Measurements from ENCODE around the gene ANGEL1.
A peak's percentile ranks its signal among the peaks of the same experiment; 100 is the strongest.

ANGEL1 gene

GRCh38 chr14:76814726-76815645 lies 2.3 kb upstream of the ANGEL1 start:
- Histone ChIP-seq H3K27me3 (replicated peaks; ENCODE audit: control insufficient read depth, insufficient read depth, low read length) (no peaks in the 10 kb centered on the region), H3K4me3 (replicated peaks; ENCODE audit: low read depth, low read length) (no peak overlapping the region), H3K36me3 (ENCODE audit: control insufficient read depth, insufficient read depth, low read length) (no peaks in the 10 kb centered on the region)
- TF ChIP-seq CTCF (IDR thresholded peaks at IDR 0.05; ENCODE audit: insufficient read depth, low read length, poor library complexity, severe bottlenecking), result no peak
- no peak for DNase-seq (ENCODE audit: extremely low read depth, insufficient read length)

GRCh38 chr14:76812093-76812421 lies 625 bp downstream of the ANGEL1 start:
- Histone ChIP-seq H3K27me3 (replicated peaks; ENCODE audit: control insufficient read depth, insufficient read depth, low read length) (no peaks in the 10 kb centered on the region), H3K4me3 (replicated peaks; ENCODE audit: low read depth, low read length) (peak overlapping the region; percentile 85), H3K36me3 (ENCODE audit: control insufficient read depth, insufficient read depth, low read length) (peaks cover 7% of the 10 kb centered on the region)
- no peak for DNase-seq (ENCODE audit: extremely low read depth, insufficient read length)
- no peak for TF ChIP-seq CTCF (IDR thresholded peaks at IDR 0.05; ENCODE audit: insufficient read depth, low read length, poor library complexity, severe bottlenecking)

- DNase-seq (ENCODE audit: extremely low read depth, insufficient read length), result no peak
- H3K4me3 ChIP-seq (replicated peaks; ENCODE audit: low read depth, low read length), result peak overlapping the region; percentile 85
- no peak for TF ChIP-seq CTCF (IDR thresholded peaks at IDR 0.05; ENCODE audit: insufficient read depth, low read length, poor library complexity, severe bottlenecking)
- peaks cover 7% of the 10 kb centered on the region for H3K36me3 ChIP-seq (ENCODE audit: control insufficient read depth, insufficient read depth, low read length)
- H3K27me3 ChIP-seq (replicated peaks; ENCODE audit: control insufficient read depth, insufficient read depth, low read length), result no peaks in the 10 kb centered on the region
Measured at GRCh38 chr14:76811561-76811960, 1.1 kb downstream of the ANGEL1 start.

GRCh38 chr14:76810953-76811400 lies 1.7 kb downstream of the ANGEL1 start:
- DNase-seq (ENCODE audit: extremely low read depth, insufficient read length), result no peak
- peak; percentile 58 for TF ChIP-seq CTCF (IDR thresholded peaks at IDR 0.05; ENCODE audit: insufficient read depth, low read length, poor library complexity, severe bottlenecking)
- H3K4me3 ChIP-seq (replicated peaks; ENCODE audit: low read depth, low read length), result peak overlapping the region; percentile 85

GRCh38 chr14:76810525-76810924 lies 2.2 kb downstream of the ANGEL1 start:
- no peak for DNase-seq (ENCODE audit: extremely low read depth, insufficient read length)
- TF ChIP-seq CTCF (IDR thresholded peaks at IDR 0.05; ENCODE audit: insufficient read depth, low read length, poor library complexity, severe bottlenecking), result no peak
- H3K4me3 ChIP-seq (replicated peaks; ENCODE audit: low read depth, low read length), result no peak overlapping the region
- H3K27me3 ChIP-seq (replicated peaks; ENCODE audit: control insufficient read depth, insufficient read depth, low read length), result no peaks in the 10 kb centered on the region
- peaks cover 7% of the 10 kb centered on the region for H3K36me3 ChIP-seq (ENCODE audit: control insufficient read depth, insufficient read depth, low read length)

More at GRCh38 chr14:76810953-76811400, 1.7 kb downstream of the ANGEL1 start:
- Histone ChIP-seq H3K27me3 (replicated peaks; ENCODE audit: control insufficient read depth, insufficient read depth, low read length) (no peaks in the 10 kb centered on the region), H3K36me3 (ENCODE audit: control insufficient read depth, insufficient read depth, low read length) (peaks cover 7% of the 10 kb centered on the region)
